Bone marrow (tissue), 2 donors: ENCODE results near the gene PPP2R2C.

Experiments
- DNase-seq, 2 donors: peaks; one replicate each; lab custom pipeline; 2025; lab: John Stamatoyannopoulos, UW

Gene PPP2R2C

GRCh38 chr4:6494431-6495295 is 22.2 kb upstream of the PPP2R2C start:
- no peak for DNase-seq

GRCh38 chr4:6493658-6494304 is 21.4 kb upstream of the PPP2R2C start:
- no peak for DNase-seq

GRCh38 chr4:6492861-6493657 is 20.6 kb upstream of the PPP2R2C start:
- no peak for DNase-seq

GRCh38 chr4:6492027-6492590 is 19.7 kb upstream of the PPP2R2C start:
- no peak for DNase-seq

- DNase-seq, result no peak
Measured at GRCh38 chr4:6491235-6491634, 18.8 kb upstream of the PPP2R2C start.

GRCh38 chr4:6489927-6490326 is 17.5 kb upstream of the PPP2R2C start:
- no peak for DNase-seq

- DNase-seq, result no peak
Measured at GRCh38 chr4:6487466-6487865, 15.1 kb upstream of the PPP2R2C start.

- no peak for DNase-seq
Measured at GRCh38 chr4:6480534-6481088, 8.2 kb upstream of the PPP2R2C start.

- DNase-seq, result no peak
Measured at GRCh38 chr4:6478546-6479220, 6.3 kb upstream of the PPP2R2C start.

- DNase-seq, result no peak
Measured at GRCh38 chr4:6476893-6477292, 4.5 kb upstream of the PPP2R2C start.

GRCh38 chr4:6475492-6476020 is 3.1 kb upstream of the PPP2R2C start:
- DNase-seq, result no peak

GRCh38 chr4:6474705-6475457 is 2.5 kb upstream of the PPP2R2C start:
- DNase-seq, result no peak

- no peak for DNase-seq
Measured at GRCh38 chr4:6474053-6474568, 1.7 kb upstream of the PPP2R2C start.

- DNase-seq, result no peak
Measured at GRCh38 chr4:6473264-6474052, 1.0 kb upstream of the PPP2R2C start.

GRCh38 chr4:6472008-6472386 is 417 bp downstream of the PPP2R2C start:
- no peak for DNase-seq

- no peak for DNase-seq
Measured at GRCh38 chr4:6471307-6472007, 957 bp downstream of the PPP2R2C start.

- DNase-seq, result no peak
Measured at GRCh38 chr4:6470502-6471306, 1.7 kb downstream of the PPP2R2C start.
